GM12873 (cell line): ENCODE results near the gene MIPEP.

Experiments
- CTCF ChIP-seq: IDR thresholded peaks from 2 replicates; pipeline ENCODE4 v1.5.1; 2012; ENCODE audit warnings: low read depth, mild to moderate bottlenecking, moderate library complexity, low read length, control low read depth; ENCODE audit not compliant: insufficient read depth; ENCODE audit errors: missing control alignments

MIPEP gene

GRCh38 chr13:23789576-23790346 lies 99.4 kb downstream of the MIPEP start:
- TF ChIP-seq CTCF: no peak

- TF ChIP-seq CTCF: no peak
Measured at GRCh38 chr13:23788459-23788858, 100.7 kb downstream of the MIPEP start.

- no peak for TF ChIP-seq CTCF
Measured at GRCh38 chr13:23787464-23787863, 101.7 kb downstream of the MIPEP start.

- TF ChIP-seq CTCF: no peak
Measured at GRCh38 chr13:23786607-23787006, 102.6 kb downstream of the MIPEP start.

- no peak for TF ChIP-seq CTCF
Measured at GRCh38 chr13:23778879-23779278, 110.3 kb downstream of the MIPEP start.

GRCh38 chr13:23778002-23778652 lies 111.1 kb downstream of the MIPEP start:
- peak; percentile 26 for TF ChIP-seq CTCF

GRCh38 chr13:23777575-23777870 lies 111.7 kb downstream of the MIPEP start:
- TF ChIP-seq CTCF: no peak
